ENCODE measurements around the gene BZW1. TPM values are rescaled to one million over a fixed set of nuclear protein-coding genes. Genes with fewer than 3 reads are reported as not detected.

The BZW1 gene
- total and polyA plus RNA-seq, 2 experiments from 2014 or later = 92.9 to 159 TPM

DNA sequence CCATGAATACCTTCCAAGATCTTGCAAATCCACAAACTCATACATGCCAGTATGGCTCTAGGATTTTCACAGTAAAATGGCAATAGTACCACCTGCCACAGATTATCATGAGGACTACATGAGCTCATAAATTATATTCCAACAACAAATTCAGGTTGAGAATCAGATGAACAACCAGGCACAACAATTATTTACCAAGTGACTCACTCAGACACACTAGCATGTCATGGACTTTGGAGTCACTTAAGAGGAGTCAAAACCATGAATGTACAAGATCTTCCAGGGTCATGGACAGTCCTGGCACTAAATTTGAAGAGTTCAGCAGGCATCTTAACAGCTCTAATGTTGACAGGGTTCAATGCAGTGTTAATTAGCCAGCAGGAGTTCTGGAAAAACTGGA is 34.4 kb upstream of the BZW1 start:
- no peak for DNase-seq (ENCODE audit: low read depth in 1 of 2, low spot score in 1 of 2)
- no peak overlapping the region for H3K27ac ChIP-seq
- no peak overlapping the region for H3K4me3 ChIP-seq
- TF ChIP-seq, protein P1, sequence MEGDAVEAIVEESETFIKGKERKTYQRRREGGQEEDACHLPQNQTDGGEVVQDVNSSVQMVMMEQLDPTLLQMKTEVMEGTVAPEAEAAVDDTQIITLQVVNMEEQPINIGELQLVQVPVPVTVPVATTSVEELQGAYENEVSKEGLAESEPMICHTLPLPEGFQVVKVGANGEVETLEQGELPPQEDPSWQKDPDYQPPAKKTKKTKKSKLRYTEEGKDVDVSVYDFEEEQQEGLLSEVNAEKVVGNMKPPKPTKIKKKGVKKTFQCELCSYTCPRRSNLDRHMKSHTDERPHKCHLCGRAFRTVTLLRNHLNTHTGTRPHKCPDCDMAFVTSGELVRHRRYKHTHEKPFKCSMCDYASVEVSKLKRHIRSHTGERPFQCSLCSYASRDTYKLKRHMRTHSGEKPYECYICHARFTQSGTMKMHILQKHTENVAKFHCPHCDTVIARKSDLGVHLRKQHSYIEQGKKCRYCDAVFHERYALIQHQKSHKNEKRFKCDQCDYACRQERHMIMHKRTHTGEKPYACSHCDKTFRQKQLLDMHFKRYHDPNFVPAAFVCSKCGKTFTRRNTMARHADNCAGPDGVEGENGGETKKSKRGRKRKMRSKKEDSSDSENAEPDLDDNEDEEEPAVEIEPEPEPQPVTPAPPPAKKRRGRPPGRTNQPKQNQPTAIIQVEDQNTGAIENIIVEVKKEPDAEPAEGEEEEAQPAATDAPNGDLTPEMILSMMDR (IDR thresholded peaks at IDR 0.05; ENCODE audit: low read depth, low read length) = no peak
- no peaks in the 10 kb centered on the region for H3K27me3 ChIP-seq
- H3K36me3 ChIP-seq = no peaks in the 10 kb centered on the region
- H3K4me1 ChIP-seq (ENCODE audit: low read depth) = no peaks in the 10 kb centered on the region
- H3K9me3 ChIP-seq (ENCODE audit: low read depth) = no peaks in the 10 kb centered on the region

DNA sequence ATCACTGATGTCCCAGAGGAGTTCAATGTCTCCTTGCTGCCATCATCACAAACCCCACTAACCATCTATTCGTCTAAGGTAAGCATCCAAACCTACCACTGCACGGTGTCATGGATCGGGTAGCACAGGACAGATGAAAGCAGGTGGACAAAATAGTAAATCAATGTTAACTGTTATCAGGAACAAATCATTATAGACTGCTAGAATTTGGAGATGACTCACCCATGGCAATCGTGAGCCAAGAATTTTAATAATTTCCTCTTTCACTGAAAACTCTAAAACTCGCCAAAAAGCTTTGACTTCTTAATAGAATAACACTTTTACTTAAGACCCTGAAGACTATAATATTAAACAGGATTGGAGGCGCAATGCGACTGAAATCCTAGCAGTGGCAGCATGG is 33.7 kb upstream of the BZW1 start:
- TF ChIP-seq, protein P1 (IDR thresholded peaks at IDR 0.05; ENCODE audit: low read depth, low read length) = no peak
- DNase-seq (ENCODE audit: low read depth in 1 of 2, low spot score in 1 of 2) = peak in 1 of 2 donors; percentile 57
- no peaks in the 10 kb centered on the region for H3K27me3 ChIP-seq
- no peaks in the 10 kb centered on the region for H3K36me3 ChIP-seq
- H3K27ac ChIP-seq = no peak overlapping the region
- H3K9me3 ChIP-seq (ENCODE audit: low read depth) = no peaks in the 10 kb centered on the region
- no peaks in the 10 kb centered on the region for H3K4me1 ChIP-seq (ENCODE audit: low read depth)
- no peak overlapping the region for H3K4me3 ChIP-seq

GRCh38 chr2:200779214-200779613 is 32.5 kb upstream of the BZW1 start:
- no peak for DNase-seq (ENCODE audit: low read depth in 1 of 2, low spot score in 1 of 2)
- no peak overlapping the region for H3K4me3 ChIP-seq
- H3K36me3 ChIP-seq = no peaks in the 10 kb centered on the region
- no peaks in the 10 kb centered on the region for H3K27me3 ChIP-seq
- no peaks in the 10 kb centered on the region for H3K4me1 ChIP-seq (ENCODE audit: low read depth)
- TF ChIP-seq, protein P1 (IDR thresholded peaks at IDR 0.05; ENCODE audit: low read depth, low read length) = no peak
- no peaks in the 10 kb centered on the region for H3K9me3 ChIP-seq (ENCODE audit: low read depth)
- no peak overlapping the region for H3K27ac ChIP-seq

- TF ChIP-seq, protein P1 (IDR thresholded peaks at IDR 0.05; ENCODE audit: low read depth, low read length) = no peak
- no peak for DNase-seq (ENCODE audit: low read depth in 1 of 2, low spot score in 1 of 2)
- Histone ChIP-seq H3K9me3 (ENCODE audit: low read depth) (no peaks in the 10 kb centered on the region), H3K27ac (no peak overlapping the region), H3K4me3 (no peak overlapping the region), H3K27me3 (no peaks in the 10 kb centered on the region), H3K36me3 (no peaks in the 10 kb centered on the region), H3K4me1 (ENCODE audit: low read depth) (no peaks in the 10 kb centered on the region)
Observed at GRCh38 chr2:200781616-200782015, 30.1 kb upstream of the BZW1 start.

DNA sequence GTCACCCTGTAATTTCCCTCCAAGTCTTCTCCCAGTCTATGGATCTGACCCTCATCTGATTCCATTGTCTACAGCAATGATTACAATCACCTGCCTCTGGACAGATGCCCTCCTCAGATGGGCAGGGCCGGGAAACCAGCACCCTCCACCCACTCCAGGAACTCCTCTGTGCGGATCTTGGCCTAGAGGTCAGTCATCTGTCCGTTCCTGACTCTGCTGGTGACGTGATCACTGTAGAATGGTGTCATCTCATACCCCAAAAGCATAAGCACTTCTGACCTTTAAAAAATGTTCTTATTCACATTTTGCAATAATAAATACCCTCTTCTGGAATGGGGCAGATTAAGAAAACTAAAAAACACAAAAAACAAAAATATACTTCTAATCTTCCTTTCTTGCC is 29.5 kb upstream of the BZW1 start:
- Histone ChIP-seq H3K9me3 (ENCODE audit: low read depth) (no peaks in the 10 kb centered on the region), H3K4me3 (no peak overlapping the region), H3K4me1 (ENCODE audit: low read depth) (no peaks in the 10 kb centered on the region), H3K27ac (no peak overlapping the region), H3K27me3 (no peaks in the 10 kb centered on the region), H3K36me3 (no peaks in the 10 kb centered on the region)
- TF ChIP-seq, protein P1 (IDR thresholded peaks at IDR 0.05; ENCODE audit: low read depth, low read length) = no peak
- no peak for DNase-seq (ENCODE audit: low read depth in 1 of 2, low spot score in 1 of 2)

DNA sequence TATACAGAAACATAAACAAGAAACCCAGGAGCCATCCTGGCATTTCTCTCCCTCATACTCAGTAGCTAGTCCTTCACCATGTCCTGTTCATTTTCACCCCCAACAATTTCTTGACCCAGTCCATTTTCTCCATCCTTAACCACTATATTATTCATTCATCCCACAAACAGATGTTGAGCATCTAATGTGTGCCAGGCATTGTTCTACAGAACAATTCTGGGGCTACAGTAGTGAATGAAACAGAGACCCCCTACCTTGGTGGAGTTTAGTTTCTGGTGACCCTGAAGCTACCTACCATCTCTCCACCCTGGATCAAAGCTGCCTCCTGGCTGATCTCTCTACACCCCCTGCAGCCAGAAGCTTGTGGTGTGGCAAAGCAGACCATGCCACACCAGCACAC is 27.5 kb upstream of the BZW1 start:
- Histone ChIP-seq H3K4me1 (ENCODE audit: low read depth) (no peaks in the 10 kb centered on the region), H3K9me3 (ENCODE audit: low read depth) (no peaks in the 10 kb centered on the region), H3K27ac (no peak overlapping the region), H3K4me3 (no peak overlapping the region), H3K36me3 (no peaks in the 10 kb centered on the region), H3K27me3 (no peaks in the 10 kb centered on the region)
- TF ChIP-seq, protein P1 (IDR thresholded peaks at IDR 0.05; ENCODE audit: low read depth, low read length) = no peak
- DNase-seq (ENCODE audit: low read depth in 1 of 2, low spot score in 1 of 2) = no peak

Data from cardiac muscle cell (in vitro differentiated cells and primary cell).